SK-N-MC (cell line): Measurements from ENCODE around the gene FOS.

Experiments
- EZH2 ChIP-seq: fragments of 200-600 bp; sonication (generic); IDR thresholded peaks from one replicate; pipeline ENCODE4 v1.6.1; 2017; ENCODE audit warnings: antibody characterized with exemption
- FOXP2 ChIP-seq: optimal IDR thresholded peaks from 2 replicates; pipeline ENCODE3; 2011; ENCODE audit warnings: mild to moderate bottlenecking, moderate library complexity; ENCODE audit not compliant: insufficient read depth; ENCODE audit errors: extremely low read length, control extremely low read depth
- POLR2AphosphoS5 ChIP-seq: IDR thresholded peaks from 2 replicates; pipeline ENCODE4 v1.6.1; 2012; ENCODE audit warnings: mild to moderate bottlenecking, low read depth, low read length, borderline replicate concordance

- TF ChIP-seq EZH2 = no peak
- TF ChIP-seq POLR2AphosphoS5 = no peak
- no peak for TF ChIP-seq FOXP2
Observed at GRCh38 chr14:75312341-75312740, 33.7 kb downstream of the FOS start.
